ENCODE measurements around the gene CATSPERE.

CATSPERE gene

GRCh38 chr1:244614879-244615278, 153.8 kb downstream of the CATSPERE start:
- Histone ChIP-seq H3K9ac (ENCODE audit: low read length) (no peak overlapping the region), H3F3A (ENCODE audit: insufficient read depth, low read length) (no peaks in the 10 kb centered on the region), H3K27me3 (ENCODE audit: insufficient read depth, low read length) (no peaks in the 10 kb centered on the region), H3K9me2 (ENCODE audit: low read depth, low read length) (no peaks in the 10 kb centered on the region), H4K20me1 (ENCODE audit: insufficient read depth, low read length) (no peaks in the 10 kb centered on the region), H3K4me2 (ENCODE audit: low read length) (no peak overlapping the region), H3K4me3 (ENCODE audit: low read depth, low read length, poor library complexity, severe bottlenecking) (no peak overlapping the region), H3K4me1 (ENCODE audit: insufficient read depth, low read length, severe bottlenecking) (no peaks in the 10 kb centered on the region), H2AFZ (ENCODE audit: low read length) (no peak overlapping the region), H3K36me3 (ENCODE audit: insufficient read depth, low read length) (no peaks in the 10 kb centered on the region), H3K79me2 (ENCODE audit: insufficient read depth, low read length) (no peaks in the 10 kb centered on the region), H3K27ac (ENCODE audit: low read depth, low read length, poor library complexity, severe bottlenecking) (no peak overlapping the region), H3K9me3 (ENCODE audit: low read length) (no peaks in the 10 kb centered on the region)
- no peak for TF ChIP-seq CTCF (IDR thresholded peaks at IDR 0.05; ENCODE audit: low read length)
- TF ChIP-seq EZH2 (IDR thresholded peaks at IDR 0.05; ENCODE audit: borderline replicate concordance, low read length), result no peak

GRCh38 chr1:244615301-244615700, 154.2 kb downstream of the CATSPERE start:
- H3K9me3 ChIP-seq (ENCODE audit: low read length), result no peaks in the 10 kb centered on the region
- H2AFZ ChIP-seq (ENCODE audit: low read length), result no peak overlapping the region
- no peaks in the 10 kb centered on the region for H3K79me2 ChIP-seq (ENCODE audit: insufficient read depth, low read length)
- no peak overlapping the region for H3K4me3 ChIP-seq (ENCODE audit: low read depth, low read length, poor library complexity, severe bottlenecking)
- no peaks in the 10 kb centered on the region for H4K20me1 ChIP-seq (ENCODE audit: insufficient read depth, low read length)
- H3K4me2 ChIP-seq (ENCODE audit: low read length), result no peak overlapping the region
- H3K36me3 ChIP-seq (ENCODE audit: insufficient read depth, low read length), result no peaks in the 10 kb centered on the region
- H3K27ac ChIP-seq (ENCODE audit: low read depth, low read length, poor library complexity, severe bottlenecking), result no peak overlapping the region
- TF ChIP-seq EZH2 (IDR thresholded peaks at IDR 0.05; ENCODE audit: borderline replicate concordance, low read length) (no peak), CTCF (IDR thresholded peaks at IDR 0.05; ENCODE audit: low read length) (no peak)
- H3F3A ChIP-seq (ENCODE audit: insufficient read depth, low read length), result no peaks in the 10 kb centered on the region
- no peaks in the 10 kb centered on the region for H3K9me2 ChIP-seq (ENCODE audit: low read depth, low read length)
- no peaks in the 10 kb centered on the region for H3K4me1 ChIP-seq (ENCODE audit: insufficient read depth, low read length, severe bottlenecking)
- no peaks in the 10 kb centered on the region for H3K27me3 ChIP-seq (ENCODE audit: insufficient read depth, low read length)
- no peak overlapping the region for H3K9ac ChIP-seq (ENCODE audit: low read length)

- 0 out of 2 replicates have a peak, but pooled peaks cover 1% of the 10 kb centered on the region for H3K9me3 ChIP-seq (ENCODE audit: low read length)
- H3K4me1 ChIP-seq (ENCODE audit: insufficient read depth, low read length, severe bottlenecking), result no peaks in the 10 kb centered on the region
- H3K79me2 ChIP-seq (ENCODE audit: insufficient read depth, low read length), result no peaks in the 10 kb centered on the region
- no peak overlapping the region for H2AFZ ChIP-seq (ENCODE audit: low read length)
- H3F3A ChIP-seq (ENCODE audit: insufficient read depth, low read length), result no peaks in the 10 kb centered on the region
- H3K4me3 ChIP-seq (ENCODE audit: low read depth, low read length, poor library complexity, severe bottlenecking), result no peak overlapping the region
- H3K27me3 ChIP-seq (ENCODE audit: insufficient read depth, low read length), result no peaks in the 10 kb centered on the region; the same call in 1 of the 2 replicates
- TF ChIP-seq EZH2 (IDR thresholded peaks at IDR 0.05; ENCODE audit: borderline replicate concordance, low read length) (no peak), CTCF (IDR thresholded peaks at IDR 0.05; ENCODE audit: low read length) (no peak)
- H3K9ac ChIP-seq (ENCODE audit: low read length), result no peak overlapping the region
- no peak overlapping the region for H3K27ac ChIP-seq (ENCODE audit: low read depth, low read length, poor library complexity, severe bottlenecking)
- H3K9me2 ChIP-seq (ENCODE audit: low read depth, low read length), result no peaks in the 10 kb centered on the region
- no peak overlapping the region for H3K4me2 ChIP-seq (ENCODE audit: low read length)
- H3K36me3 ChIP-seq (ENCODE audit: insufficient read depth, low read length), result no peaks in the 10 kb centered on the region
- no peaks in the 10 kb centered on the region for H4K20me1 ChIP-seq (ENCODE audit: insufficient read depth, low read length)
These were observed 165.6 kb downstream of the CATSPERE start for GRCh38 chr1:244626709-244627108.

Data from OCI-LY1 (cell line).